Measurements from ENCODE around the gene AP1G1. TPM values are rescaled to one million over a fixed set of nuclear protein-coding genes. Genes with fewer than 3 reads are reported as not detected.
"Not testable (repeated sequence)": the region's sequence is repeated elsewhere in the genome, so short reads cannot be mapped to it uniquely, and the experiment has no call there.

AP1G1 gene
- polyA plus RNA-seq, 1 donor (not counting 4 experiments of a cell fraction or from before 2014, with no cell fraction given) = 62.5 TPM

DNA sequence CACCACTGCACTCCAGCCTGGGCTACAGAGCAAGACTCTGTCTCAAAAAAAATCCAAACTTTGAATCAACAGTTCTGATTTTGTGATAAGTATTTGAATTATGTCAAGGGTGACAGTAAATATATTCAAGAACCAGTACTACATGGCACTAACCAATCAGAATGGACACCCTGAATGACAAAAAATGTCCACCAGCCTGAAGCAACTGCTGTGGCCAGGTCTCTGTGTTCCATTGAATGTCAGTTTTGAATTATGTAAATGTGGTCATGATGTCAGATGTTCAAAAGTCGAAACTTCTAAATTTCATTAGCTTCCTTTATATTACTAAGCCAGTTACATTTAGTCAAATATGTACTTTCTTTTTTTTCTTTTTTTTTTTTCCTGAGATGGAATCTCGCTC, 21.7 kb upstream of the AP1G1 start:
- TF ChIP-seq CTCF (optimal IDR thresholded peaks at IDR 0.05 in 1 of 3, IDR thresholded peaks at IDR 0.05 in 1 of 3, conservative IDR thresholded peaks at IDR 0.05 in 1 of 3; ENCODE audit: extremely low read depth in 1 of 3, insufficient read depth in 2 of 3, low read length in 3 of 3) = no peak
- no peak for TF ChIP-seq EZH2 (IDR thresholded peaks at IDR 0.05; ENCODE audit: low read length)
- no peaks in the 10 kb centered on the region for H3K9me3 ChIP-seq (ENCODE audit: control insufficient read depth, low read depth, low read length)

GRCh38 chr16:71826533-71827017, 17.9 kb upstream of the AP1G1 start:
- Histone ChIP-seq H3K9ac (ENCODE audit: control insufficient read depth, extremely low read depth, insufficient read depth, low read length) (no peak overlapping the region), H4K20me1 (ENCODE audit: control insufficient read depth, extremely low read depth, insufficient read depth, low read length) (no peaks in the 10 kb centered on the region), H3K9me3 (ENCODE audit: control insufficient read depth, low read depth, low read length) (no peaks in the 10 kb centered on the region), H3K27ac (ENCODE audit: control insufficient read depth, insufficient read depth, low read length) (no peak overlapping the region), H2AFZ (ENCODE audit: control insufficient read depth, low read length) (no peak overlapping the region), H3K4me3 (ENCODE audit: control insufficient read depth in 2 of 3, extremely low read depth in 1 of 3, insufficient read depth in 2 of 3, low read depth in 1 of 3, low read length in 3 of 3) (no peak overlapping the region), H3K4me1 (ENCODE audit: control insufficient read depth, extremely low read depth, insufficient read depth, low read length) (no peaks in the 10 kb centered on the region), H3K4me2 (ENCODE audit: control insufficient read depth, extremely low read depth, insufficient read depth, low read depth, low read length) (no peak overlapping the region), H3K79me2 (ENCODE audit: control insufficient read depth, insufficient read depth, low read length) (no peaks in the 10 kb centered on the region), H3K36me3 (ENCODE audit: control insufficient read depth in 2 of 2, extremely low read depth in 1 of 2, insufficient read depth in 2 of 2, low read length in 2 of 2) (no peaks in the 10 kb centered on the region), H3K9me1 (ENCODE audit: control insufficient read depth, extremely low read depth, insufficient read depth, low read length) (no peaks in the 10 kb centered on the region), H3K27me3 (ENCODE audit: control insufficient read depth, extremely low read depth, insufficient read depth, low read length) (no peaks in the 10 kb centered on the region)
- DNase-seq (ENCODE audit: low read depth, low spot score) (no peak), FAIRE-seq (no peak)
- TF ChIP-seq EZH2 (IDR thresholded peaks at IDR 0.05; ENCODE audit: low read length) = no peak
- TF ChIP-seq CTCF (optimal IDR thresholded peaks at IDR 0.05 in 1 of 3, IDR thresholded peaks at IDR 0.05 in 1 of 3, conservative IDR thresholded peaks at IDR 0.05 in 1 of 3; ENCODE audit: extremely low read depth in 1 of 3, insufficient read depth in 2 of 3, low read length in 3 of 3) = no peak
- dilution Hi-C loops (cut with MboI; ENCODE audit: extremely low pct_ligation_motif_present, low sequenced_read_pairs) = no loop called here

More for the DNA sequence above, 21.7 kb upstream of the AP1G1 start:
- no peaks in the 10 kb centered on the region for H3K4me1 ChIP-seq (ENCODE audit: control insufficient read depth, extremely low read depth, insufficient read depth, low read length)
- H3K36me3 ChIP-seq (ENCODE audit: control insufficient read depth in 2 of 2, extremely low read depth in 1 of 2, insufficient read depth in 2 of 2, low read length in 2 of 2) = no peaks in the 10 kb centered on the region
- DNase-seq (ENCODE audit: low read depth, low spot score) = no peak
- no peak for FAIRE-seq
- no peaks in the 10 kb centered on the region for H3K9me1 ChIP-seq (ENCODE audit: control insufficient read depth, extremely low read depth, insufficient read depth, low read length)
- no peak overlapping the region for H2AFZ ChIP-seq (ENCODE audit: control insufficient read depth, low read length)
- no peak overlapping the region for H3K9ac ChIP-seq (ENCODE audit: control insufficient read depth, extremely low read depth, insufficient read depth, low read length)
- no peak overlapping the region for H3K27ac ChIP-seq (ENCODE audit: control insufficient read depth, insufficient read depth, low read length)
- no peak overlapping the region for H3K4me2 ChIP-seq (ENCODE audit: control insufficient read depth, extremely low read depth, insufficient read depth, low read depth, low read length)
- no peaks in the 10 kb centered on the region for H3K27me3 ChIP-seq (ENCODE audit: control insufficient read depth, extremely low read depth, insufficient read depth, low read length)
- dilution Hi-C loops (cut with MboI; ENCODE audit: extremely low pct_ligation_motif_present, low sequenced_read_pairs) = no loop called here
- H3K79me2 ChIP-seq (ENCODE audit: control insufficient read depth, insufficient read depth, low read length) = no peaks in the 10 kb centered on the region
- no peak overlapping the region for H3K4me3 ChIP-seq (ENCODE audit: control insufficient read depth in 2 of 3, extremely low read depth in 1 of 3, insufficient read depth in 2 of 3, low read depth in 1 of 3, low read length in 3 of 3)
- H4K20me1 ChIP-seq (ENCODE audit: control insufficient read depth, extremely low read depth, insufficient read depth, low read length) = no peaks in the 10 kb centered on the region

GRCh38 chr16:71817155-71817500, 8.5 kb upstream of the AP1G1 start:
- H3K79me2 ChIP-seq (ENCODE audit: control insufficient read depth, insufficient read depth, low read length); H3K27me3 ChIP-seq (ENCODE audit: control insufficient read depth, extremely low read depth, insufficient read depth, low read length); DNase-seq (ENCODE audit: low read depth, low spot score); H3K9me1 ChIP-seq (ENCODE audit: control insufficient read depth, extremely low read depth, insufficient read depth, low read length); H3K9me3 ChIP-seq (ENCODE audit: control insufficient read depth, low read depth, low read length); H4K20me1 ChIP-seq (ENCODE audit: control insufficient read depth, extremely low read depth, insufficient read depth, low read length); H3K36me3 ChIP-seq (ENCODE audit: control insufficient read depth in 2 of 2, extremely low read depth in 1 of 2, insufficient read depth in 2 of 2, low read length in 2 of 2); FAIRE-seq; dilution Hi-C loops (cut with MboI; ENCODE audit: extremely low pct_ligation_motif_present, low sequenced_read_pairs): not testable (repeated sequence)
- Histone ChIP-seq H2AFZ (ENCODE audit: control insufficient read depth, low read length) (peak overlapping the region; percentile 73), H3K27ac (ENCODE audit: control insufficient read depth, insufficient read depth, low read length) (peak overlapping the region; percentile 73), H3K4me2 (ENCODE audit: control insufficient read depth, extremely low read depth, insufficient read depth, low read depth, low read length) (peak overlapping the region; percentile 69), H3K4me1 (ENCODE audit: control insufficient read depth, extremely low read depth, insufficient read depth, low read length) (peaks cover 14% of the 10 kb centered on the region), H3K4me3 (ENCODE audit: control insufficient read depth in 2 of 3, extremely low read depth in 1 of 3, insufficient read depth in 2 of 3, low read depth in 1 of 3, low read length in 3 of 3) (peak overlapping the region in 1 of 3 experiments; percentile 44), H3K9ac (ENCODE audit: control insufficient read depth, extremely low read depth, insufficient read depth, low read length) (peak overlapping the region; percentile 45)

Data from keratinocyte (primary cell).